ENCODE measurements around the gene TTC13.
"Not testable (repeated sequence)": the region's sequence is repeated elsewhere in the genome, so short reads cannot be mapped to it uniquely, and the experiment has no call there.

TTC13 gene

GRCh38 chr1:231016966-231017365 lies 38.3 kb upstream of the TTC13 start:
- no peaks in the 10 kb centered on the region for H3K4me1 ChIP-seq (ENCODE audit: control insufficient read depth, insufficient read depth, low read length)
- no peak overlapping the region for H3K27ac ChIP-seq (ENCODE audit: insufficient read depth, low read depth, low read length, poor library complexity, severe bottlenecking)
- no peaks in the 10 kb centered on the region for H3K9me3 ChIP-seq (ENCODE audit: control insufficient read depth, low read length)
- 94 to 95% methylated on average over 5 of the region's 5 CpGs for WGBS, 2 experiments
- H3K36me3 ChIP-seq (ENCODE audit: control insufficient read depth, insufficient read depth, low read length) = no peaks in the 10 kb centered on the region
- no peaks in the 10 kb centered on the region for H3K27me3 ChIP-seq (ENCODE audit: control insufficient read depth, insufficient read depth, low read length, poor library complexity, severe bottlenecking)
- H3K4me3 ChIP-seq (ENCODE audit: insufficient read depth, low read depth, low read length) = no peak overlapping the region

GRCh38 chr1:231016234-231016633 lies 37.6 kb upstream of the TTC13 start:
- Histone ChIP-seq H3K27ac (ENCODE audit: insufficient read depth, low read depth, low read length, poor library complexity, severe bottlenecking) (no peak overlapping the region), H3K4me1 (ENCODE audit: control insufficient read depth, insufficient read depth, low read length) (no peaks in the 10 kb centered on the region), H3K4me3 (ENCODE audit: insufficient read depth, low read depth, low read length) (no peak overlapping the region), H3K36me3 (ENCODE audit: control insufficient read depth, insufficient read depth, low read length) (no peaks in the 10 kb centered on the region), H3K27me3 (ENCODE audit: control insufficient read depth, insufficient read depth, low read length, poor library complexity, severe bottlenecking) (no peaks in the 10 kb centered on the region), H3K9me3 (ENCODE audit: control insufficient read depth, low read length) (no peaks in the 10 kb centered on the region)
- 89 to 96% methylated on average over 4 to 6 of the region's 6 CpGs for WGBS, 2 experiments

GRCh38 chr1:231013391-231014015 lies 34.8 kb upstream of the TTC13 start:
- Histone ChIP-seq H3K9me3 (ENCODE audit: control insufficient read depth, low read length) (no peaks in the 10 kb centered on the region), H3K36me3 (ENCODE audit: control insufficient read depth, insufficient read depth, low read length) (no peaks in the 10 kb centered on the region), H3K4me3 (ENCODE audit: insufficient read depth, low read depth, low read length) (no peak overlapping the region), H3K27me3 (ENCODE audit: control insufficient read depth, insufficient read depth, low read length, poor library complexity, severe bottlenecking) (no peaks in the 10 kb centered on the region), H3K27ac (ENCODE audit: insufficient read depth, low read depth, low read length, poor library complexity, severe bottlenecking) (no peak overlapping the region), H3K4me1 (ENCODE audit: control insufficient read depth, insufficient read depth, low read length) (no peaks in the 10 kb centered on the region)
- 82 to 84% methylated on average over 3 of the region's 3 CpGs for WGBS, 2 experiments

GRCh38 chr1:231011963-231012362 lies 33.3 kb upstream of the TTC13 start:
- 70 to 76% methylated on average over 5 of the region's 5 CpGs for WGBS, 2 experiments
- H3K36me3 ChIP-seq (ENCODE audit: control insufficient read depth, insufficient read depth, low read length) = no peaks in the 10 kb centered on the region
- H3K27me3 ChIP-seq (ENCODE audit: control insufficient read depth, insufficient read depth, low read length, poor library complexity, severe bottlenecking) = no peaks in the 10 kb centered on the region
- H3K27ac ChIP-seq (ENCODE audit: insufficient read depth, low read depth, low read length, poor library complexity, severe bottlenecking) = no peak overlapping the region
- no peak overlapping the region for H3K4me3 ChIP-seq (ENCODE audit: insufficient read depth, low read depth, low read length)
- no peaks in the 10 kb centered on the region for H3K9me3 ChIP-seq (ENCODE audit: control insufficient read depth, low read length)
- no peaks in the 10 kb centered on the region for H3K4me1 ChIP-seq (ENCODE audit: control insufficient read depth, insufficient read depth, low read length)

GRCh38 chr1:231011360-231011759 lies 32.7 kb upstream of the TTC13 start:
- Histone ChIP-seq H3K27ac (ENCODE audit: insufficient read depth, low read depth, low read length, poor library complexity, severe bottlenecking) (no peak overlapping the region), H3K4me3 (ENCODE audit: insufficient read depth, low read depth, low read length) (no peak overlapping the region), H3K9me3 (ENCODE audit: control insufficient read depth, low read length) (no peaks in the 10 kb centered on the region), H3K4me1 (ENCODE audit: control insufficient read depth, insufficient read depth, low read length) (no peaks in the 10 kb centered on the region), H3K36me3 (ENCODE audit: control insufficient read depth, insufficient read depth, low read length) (no peaks in the 10 kb centered on the region), H3K27me3 (ENCODE audit: control insufficient read depth, insufficient read depth, low read length, poor library complexity, severe bottlenecking) (no peaks in the 10 kb centered on the region)
- 89 to 91% methylated on average over 2 of the region's 2 CpGs for WGBS, 2 experiments

GRCh38 chr1:231007535-231007934 lies 28.9 kb upstream of the TTC13 start:
- not testable (repeated sequence) for H3K9me3 ChIP-seq (ENCODE audit: control insufficient read depth, low read length); H3K27ac ChIP-seq (ENCODE audit: insufficient read depth, low read depth, low read length, poor library complexity, severe bottlenecking); H3K4me3 ChIP-seq (ENCODE audit: insufficient read depth, low read depth, low read length); H3K36me3 ChIP-seq (ENCODE audit: control insufficient read depth, insufficient read depth, low read length); H3K27me3 ChIP-seq (ENCODE audit: control insufficient read depth, insufficient read depth, low read length, poor library complexity, severe bottlenecking); H3K4me1 ChIP-seq (ENCODE audit: control insufficient read depth, insufficient read depth, low read length)
- WGBS, 2 experiments = 71 to 77% methylated on average over 1 of the region's 1 CpG

- H3K36me3 ChIP-seq (ENCODE audit: control insufficient read depth, insufficient read depth, low read length) = peaks cover 30% of the 10 kb centered on the region
- H3K4me1 ChIP-seq (ENCODE audit: control insufficient read depth, insufficient read depth, low read length) = no peaks in the 10 kb centered on the region
- no peak overlapping the region for H3K27ac ChIP-seq (ENCODE audit: insufficient read depth, low read depth, low read length, poor library complexity, severe bottlenecking)
- H3K4me3 ChIP-seq (ENCODE audit: insufficient read depth, low read depth, low read length) = no peak overlapping the region
- no peaks in the 10 kb centered on the region for H3K9me3 ChIP-seq (ENCODE audit: control insufficient read depth, low read length)
- H3K27me3 ChIP-seq (ENCODE audit: control insufficient read depth, insufficient read depth, low read length, poor library complexity, severe bottlenecking) = no peaks in the 10 kb centered on the region
Measured at GRCh38 chr1:231001892-231002291, 23.2 kb upstream of the TTC13 start.

GRCh38 chr1:231000639-231001038 lies 22.0 kb upstream of the TTC13 start:
- peaks cover 31% of the 10 kb centered on the region for H3K36me3 ChIP-seq (ENCODE audit: control insufficient read depth, insufficient read depth, low read length)
- no peak overlapping the region for H3K4me3 ChIP-seq (ENCODE audit: insufficient read depth, low read depth, low read length)
- 90 to 93% methylated on average over 1 of the region's 1 CpG for WGBS, 2 experiments

GRCh38 chr1:231000201-231000600 lies 21.5 kb upstream of the TTC13 start:
- Histone ChIP-seq H3K9me3 (ENCODE audit: control insufficient read depth, low read length) (no peaks in the 10 kb centered on the region), H3K4me1 (ENCODE audit: control insufficient read depth, insufficient read depth, low read length) (no peaks in the 10 kb centered on the region), H3K27me3 (ENCODE audit: control insufficient read depth, insufficient read depth, low read length, poor library complexity, severe bottlenecking) (no peaks in the 10 kb centered on the region), H3K27ac (ENCODE audit: insufficient read depth, low read depth, low read length, poor library complexity, severe bottlenecking) (no peak overlapping the region), H3K4me3 (ENCODE audit: insufficient read depth, low read depth, low read length) (no peak overlapping the region), H3K36me3 (ENCODE audit: control insufficient read depth, insufficient read depth, low read length) (peaks cover 31% of the 10 kb centered on the region)
- WGBS, 2 experiments = 94 to 95% methylated on average over 2 to 3 of the region's 4 CpGs

More at GRCh38 chr1:231000639-231001038, 22.0 kb upstream of the TTC13 start:
- no peaks in the 10 kb centered on the region for H3K9me3 ChIP-seq (ENCODE audit: control insufficient read depth, low read length)
- H3K27ac ChIP-seq (ENCODE audit: insufficient read depth, low read depth, low read length, poor library complexity, severe bottlenecking) = no peak overlapping the region
- no peaks in the 10 kb centered on the region for H3K27me3 ChIP-seq (ENCODE audit: control insufficient read depth, insufficient read depth, low read length, poor library complexity, severe bottlenecking)
- H3K4me1 ChIP-seq (ENCODE audit: control insufficient read depth, insufficient read depth, low read length) = no peaks in the 10 kb centered on the region

GRCh38 chr1:230994860-230995259 lies 16.2 kb upstream of the TTC13 start:
- Histone ChIP-seq H3K27ac (ENCODE audit: insufficient read depth, low read depth, low read length, poor library complexity, severe bottlenecking) (no peak overlapping the region), H3K9me3 (ENCODE audit: control insufficient read depth, low read length) (no peaks in the 10 kb centered on the region), H3K36me3 (ENCODE audit: control insufficient read depth, insufficient read depth, low read length) (peaks cover 25% of the 10 kb centered on the region), H3K4me3 (ENCODE audit: insufficient read depth, low read depth, low read length) (no peak overlapping the region), H3K4me1 (ENCODE audit: control insufficient read depth, insufficient read depth, low read length) (no peaks in the 10 kb centered on the region), H3K27me3 (ENCODE audit: control insufficient read depth, insufficient read depth, low read length, poor library complexity, severe bottlenecking) (no peaks in the 10 kb centered on the region)
- WGBS, 2 experiments = 100% methylated on average over 1 of the region's 1 CpG; no CpG with 5 or more reads in 1 of the 2 experiments
